Muscle layer of colon (tissue), 2 donors: Measurements from ENCODE around the gene ELFN2.

Experiments used
- H3K27ac ChIP-seq: one replicate; pipeline ENCODE4 v1.7.0; 2013; ENCODE audit warnings: low read depth, mild to moderate bottlenecking, low read length, moderate library complexity
- H3K27me3 ChIP-seq, 2 donors: one replicate each; pipeline ENCODE4 v1.7.0; 2013; ENCODE audit warnings: low read length in 2 of 2, mild to moderate bottlenecking in 2 of 2; ENCODE audit not compliant: insufficient read depth in 2 of 2, control insufficient read depth in 1 of 2
- H3K36me3 ChIP-seq: one replicate; pipeline ENCODE4 v1.7.0; 2013; ENCODE audit warnings: mild to moderate bottlenecking, low read length; ENCODE audit not compliant: insufficient read depth
- H3K4me1 ChIP-seq: one replicate; pipeline ENCODE4 v1.7.0; 2013; ENCODE audit warnings: mild to moderate bottlenecking, low read length; ENCODE audit not compliant: insufficient read depth
- H3K4me3 ChIP-seq, 2 donors: one replicate each; pipeline ENCODE4 v1.7.0; 2013; ENCODE audit warnings: low read length in 2 of 2, low read depth in 1 of 2, mild to moderate bottlenecking in 1 of 2, moderate library complexity in 1 of 2
- H3K9ac ChIP-seq: one replicate; pipeline ENCODE4 v1.7.0; 2013; ENCODE audit warnings: low read length
- H3K9me3 ChIP-seq: one replicate; pipeline ENCODE4 v1.7.0; 2013; ENCODE audit warnings: mild to moderate bottlenecking, low read length
- donor health status: abdominal sarcoma.
- donor health status: Adenocarcinoma of cecum.

The ELFN2 gene

DNA sequence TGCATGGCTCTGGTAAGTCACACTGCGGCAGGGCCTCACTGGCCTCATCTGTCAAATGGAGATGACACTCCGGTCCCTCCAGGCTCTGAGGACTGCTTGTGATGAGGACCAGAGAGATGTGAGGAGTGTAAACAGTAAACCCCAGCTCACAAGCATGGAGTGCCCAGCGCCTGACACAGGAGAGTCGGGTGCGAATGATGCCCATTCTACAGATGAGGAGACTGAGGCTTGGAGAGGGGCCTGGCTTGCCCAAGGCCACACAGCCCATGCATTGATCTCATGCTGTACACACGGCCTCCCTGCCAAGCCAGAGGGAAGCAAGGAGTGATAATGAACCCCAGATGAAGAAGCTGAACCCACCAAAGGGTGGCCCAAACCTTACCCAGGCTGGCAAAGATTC lies 37.2 kb downstream of the ELFN2 start:
- no peak overlapping the region for H3K27ac ChIP-seq
- no peak overlapping the region for H3K4me3 ChIP-seq
- no peaks in the 10 kb centered on the region for H3K9me3 ChIP-seq
- H3K9ac ChIP-seq: no peak overlapping the region
- H3K4me1 ChIP-seq: no peaks in the 10 kb centered on the region
- peaks cover 0 to 17% of the 10 kb centered on the region in 2 donors for H3K27me3 ChIP-seq
- no peaks in the 10 kb centered on the region for H3K36me3 ChIP-seq

DNA sequence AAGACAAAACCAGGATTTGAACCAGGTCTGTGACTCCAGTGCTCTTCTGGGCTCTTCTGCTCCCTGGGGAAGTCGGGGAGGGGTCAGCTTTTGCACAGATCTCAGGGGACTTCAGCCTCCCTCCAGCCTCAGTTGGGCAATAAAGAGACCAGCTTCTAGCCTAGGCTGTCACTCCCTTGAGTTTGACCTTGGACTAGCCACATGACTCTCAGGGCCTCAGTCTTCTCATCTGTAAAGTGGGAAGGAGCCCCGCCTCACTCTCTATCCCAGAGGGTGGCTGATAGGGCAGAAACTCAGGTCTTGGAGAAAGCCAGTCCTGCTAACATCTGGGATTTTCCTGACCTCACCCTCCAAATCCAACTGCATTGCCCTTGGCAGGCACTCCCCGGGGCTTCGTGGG lies 38.7 kb downstream of the ELFN2 start:
- no peaks in the 10 kb centered on the region for H3K4me1 ChIP-seq
- H3K4me3 ChIP-seq: no peak overlapping the region
- no peaks in the 10 kb centered on the region for H3K9me3 ChIP-seq
- no peaks in the 10 kb centered on the region for H3K36me3 ChIP-seq
- H3K27me3 ChIP-seq: peaks cover 0 to 21% of the 10 kb centered on the region in 2 donors
- no peak overlapping the region for H3K9ac ChIP-seq
- no peak overlapping the region for H3K27ac ChIP-seq

DNA sequence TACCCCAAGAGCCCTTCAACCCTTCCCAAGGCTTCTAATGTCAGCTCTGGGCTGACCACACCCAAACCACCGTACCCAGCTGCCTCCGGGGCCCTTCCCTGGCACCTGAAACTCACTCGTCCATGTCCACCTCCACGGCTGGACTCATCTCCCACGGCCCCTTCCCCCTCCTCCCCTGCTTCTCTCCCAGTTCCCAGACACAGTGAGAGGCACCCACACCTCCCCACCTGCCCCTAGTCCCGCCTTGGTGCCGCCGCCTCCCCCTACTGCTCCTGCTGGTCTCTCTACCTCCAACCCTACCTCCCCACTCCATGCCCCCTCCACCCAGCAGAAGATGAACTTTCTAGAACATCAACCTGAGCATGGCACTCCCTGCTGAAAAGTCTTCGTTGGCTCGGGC lies 39.5 kb downstream of the ELFN2 start:
- H3K4me3 ChIP-seq: no peak overlapping the region
- H3K27ac ChIP-seq: no peak overlapping the region
- H3K9me3 ChIP-seq: no peaks in the 10 kb centered on the region
- peaks cover 0 to 27% of the 10 kb centered on the region in 2 donors for H3K27me3 ChIP-seq
- H3K36me3 ChIP-seq: no peaks in the 10 kb centered on the region
- H3K9ac ChIP-seq: no peak overlapping the region
- H3K4me1 ChIP-seq: no peaks in the 10 kb centered on the region

GRCh38 chr22:37386441-37386840 lies 40.8 kb downstream of the ELFN2 start:
- no peaks in the 10 kb centered on the region for H3K36me3 ChIP-seq
- H3K9ac ChIP-seq: no peak overlapping the region
- no peaks in the 10 kb centered on the region for H3K9me3 ChIP-seq
- H3K27me3 ChIP-seq: peaks cover 0 to 27% of the 10 kb centered on the region in 2 donors
- H3K4me3 ChIP-seq: no peak overlapping the region
- H3K4me1 ChIP-seq: no peaks in the 10 kb centered on the region
- no peak overlapping the region for H3K27ac ChIP-seq

- Histone ChIP-seq H3K9me3 (no peaks in the 10 kb centered on the region), H3K27ac (no peak overlapping the region), H3K27me3 (peaks cover 0 to 39% of the 10 kb centered on the region in 2 donors), H3K9ac (no peak overlapping the region), H3K4me3 (no peak overlapping the region), H3K4me1 (no peaks in the 10 kb centered on the region), H3K36me3 (no peaks in the 10 kb centered on the region)
These were observed 42.6 kb downstream of the ELFN2 start for GRCh38 chr22:37384691-37385090.

DNA sequence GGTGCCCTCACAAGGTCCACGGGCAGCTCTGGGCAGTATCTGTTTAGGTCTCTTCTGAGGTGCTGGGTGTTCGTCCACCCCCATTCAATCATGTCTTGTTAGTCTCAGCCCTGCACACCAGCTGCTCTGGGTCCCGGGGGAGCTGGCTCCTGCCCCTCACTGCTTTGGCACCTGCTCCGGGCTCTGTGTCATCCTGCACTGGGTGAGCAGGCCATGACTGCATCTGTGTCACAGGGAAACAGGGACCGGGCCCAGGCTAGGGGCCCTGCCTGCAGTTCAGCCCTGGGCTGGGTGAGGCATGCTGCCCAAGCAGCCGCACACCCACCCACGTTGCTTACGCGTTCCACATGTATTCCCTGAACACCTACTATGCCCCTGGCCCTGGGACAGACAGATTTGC lies 43.9 kb downstream of the ELFN2 start:
- Histone ChIP-seq H3K36me3 (no peaks in the 10 kb centered on the region), H3K9me3 (no peaks in the 10 kb centered on the region), H3K9ac (no peak overlapping the region), H3K4me1 (no peaks in the 10 kb centered on the region), H3K4me3 (no peak overlapping the region), H3K27ac (no peak overlapping the region), H3K27me3 (peaks cover 0 to 39% of the 10 kb centered on the region in 2 donors)

DNA sequence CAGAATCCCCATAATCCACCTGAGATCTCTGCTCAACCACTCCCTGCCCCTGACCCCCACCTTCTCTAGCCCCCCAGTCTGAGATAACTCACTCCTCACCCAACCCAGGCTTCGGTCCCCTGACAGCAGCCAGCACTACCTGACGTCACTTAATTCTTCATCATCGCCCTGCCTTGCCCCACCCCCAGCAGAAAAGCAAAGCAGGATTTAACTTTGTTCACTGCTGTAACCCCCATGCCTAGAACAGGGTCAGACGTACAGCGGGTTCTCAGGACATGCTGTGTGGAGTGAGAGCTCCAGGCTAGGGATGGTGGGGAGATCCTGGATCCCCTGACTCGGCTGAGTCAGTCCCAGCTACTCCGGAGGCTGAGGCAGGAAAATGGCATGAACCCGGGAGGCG lies 45.8 kb downstream of the ELFN2 start:
- H3K27ac ChIP-seq: no peak overlapping the region
- no peaks in the 10 kb centered on the region for H3K9me3 ChIP-seq
- H3K27me3 ChIP-seq: peaks cover 0 to 49% of the 10 kb centered on the region in 2 donors
- H3K4me1 ChIP-seq: no peaks in the 10 kb centered on the region
- H3K4me3 ChIP-seq: no peak overlapping the region
- H3K36me3 ChIP-seq: no peaks in the 10 kb centered on the region
- no peak overlapping the region for H3K9ac ChIP-seq

- no peaks in the 10 kb centered on the region for H3K4me1 ChIP-seq
- no peak overlapping the region for H3K9ac ChIP-seq
- H3K27me3 ChIP-seq: peaks cover 0 to 54% of the 10 kb centered on the region in 2 donors
- H3K9me3 ChIP-seq: no peaks in the 10 kb centered on the region
- no peak overlapping the region for H3K27ac ChIP-seq
- no peaks in the 10 kb centered on the region for H3K36me3 ChIP-seq
- no peak overlapping the region for H3K4me3 ChIP-seq
These were observed 47.6 kb downstream of the ELFN2 start for GRCh38 chr22:37379722-37380121.

- Histone ChIP-seq H3K9me3 (no peaks in the 10 kb centered on the region), H3K9ac (no peak overlapping the region), H3K36me3 (no peaks in the 10 kb centered on the region), H3K27me3 (peaks cover 0 to 54% of the 10 kb centered on the region in 2 donors), H3K4me1 (no peaks in the 10 kb centered on the region), H3K27ac (no peak overlapping the region), H3K4me3 (no peak overlapping the region)
These were observed 48.2 kb downstream of the ELFN2 start for GRCh38 chr22:37379085-37379484.

DNA sequence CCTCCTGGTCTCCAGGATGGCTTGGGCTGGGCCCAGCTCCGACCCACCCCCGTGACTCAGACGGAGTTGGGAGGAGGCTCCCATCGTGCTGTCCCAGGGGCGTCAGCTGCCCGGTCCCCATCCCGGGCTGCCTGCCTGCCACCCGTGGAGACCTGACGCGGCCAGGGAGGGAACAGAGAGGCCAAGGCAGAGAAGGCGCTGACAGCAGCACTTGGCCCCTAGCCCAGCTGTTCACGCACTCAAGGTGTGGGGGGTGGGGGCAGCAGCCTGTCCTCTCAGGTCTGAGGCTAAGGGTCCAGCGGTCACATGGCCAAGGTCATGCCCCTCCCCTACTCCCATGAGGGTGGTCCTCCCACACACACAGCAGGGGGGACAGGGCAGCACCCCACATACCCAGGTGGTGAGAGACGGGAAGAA lies 48.6 kb downstream of the ELFN2 start:
- Histone ChIP-seq H3K27ac (no peak overlapping the region), H3K4me1 (no peaks in the 10 kb centered on the region), H3K27me3 (peaks cover 0 to 51% of the 10 kb centered on the region in 2 donors), H3K9ac (no peak overlapping the region), H3K4me3 (no peak overlapping the region), H3K36me3 (no peaks in the 10 kb centered on the region), H3K9me3 (no peaks in the 10 kb centered on the region)

DNA sequence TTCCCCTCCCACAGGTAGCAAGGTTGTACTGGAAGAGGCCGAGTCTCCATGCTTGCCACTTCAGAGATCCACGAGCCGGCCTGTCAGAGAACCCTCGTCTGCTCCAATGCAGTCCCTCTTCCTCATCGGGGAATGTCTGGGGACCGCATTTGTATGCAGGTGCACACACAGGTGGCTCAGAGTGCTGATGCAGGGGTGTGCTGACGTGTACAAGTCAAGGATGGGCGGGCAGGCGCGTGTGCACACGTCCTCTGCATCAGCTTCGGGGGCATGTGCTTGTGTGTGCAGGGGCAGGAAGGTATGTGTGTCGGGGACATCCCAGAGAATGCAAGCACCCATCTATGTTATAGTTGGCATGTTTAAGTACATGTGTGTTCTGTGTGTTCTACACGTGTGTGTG lies 49.4 kb downstream of the ELFN2 start:
- no peaks in the 10 kb centered on the region for H3K36me3 ChIP-seq

DNA sequence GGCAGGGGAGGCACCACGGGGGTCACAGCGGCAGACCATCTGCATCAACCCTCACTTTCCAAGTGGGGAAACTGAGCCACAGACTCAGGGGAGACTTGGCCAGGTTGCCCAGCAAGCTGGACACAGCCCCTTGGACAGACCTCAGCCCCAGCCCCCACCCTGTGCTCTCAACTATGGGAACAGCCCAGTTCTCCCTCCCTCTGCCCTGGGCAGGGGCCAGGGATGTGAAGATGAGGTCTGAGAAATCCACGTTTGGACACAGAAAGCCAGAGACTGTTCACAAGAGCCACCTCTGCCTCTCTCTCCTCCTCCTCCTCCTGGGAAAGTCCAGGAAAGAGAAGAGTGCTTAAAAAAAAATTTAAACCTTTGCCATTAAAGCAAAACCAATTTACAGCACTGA lies 50.1 kb downstream of the ELFN2 start:
- Histone ChIP-seq H3K9ac (no peak overlapping the region), H3K36me3 (no peaks in the 10 kb centered on the region), H3K27me3 (peaks cover 0 to 44% of the 10 kb centered on the region in 2 donors)

More for the DNA sequence above, 49.4 kb downstream of the ELFN2 start:
- no peaks in the 10 kb centered on the region for H3K9me3 ChIP-seq
- no peak overlapping the region for H3K27ac ChIP-seq
- no peaks in the 10 kb centered on the region for H3K4me1 ChIP-seq
- peaks cover 0 to 44% of the 10 kb centered on the region in 2 donors for H3K27me3 ChIP-seq
- H3K4me3 ChIP-seq: no peak overlapping the region
- H3K9ac ChIP-seq: no peak overlapping the region

More for the DNA sequence above, 50.1 kb downstream of the ELFN2 start:
- H3K4me1 ChIP-seq: no peaks in the 10 kb centered on the region
- no peak overlapping the region for H3K27ac ChIP-seq
- H3K9me3 ChIP-seq: no peaks in the 10 kb centered on the region
- H3K4me3 ChIP-seq: no peak overlapping the region
